Daoy (cell line): ENCODE results near the gene CTBP2. TPM values are rescaled to one million over a fixed set of nuclear protein-coding genes. Genes with fewer than 3 reads are reported as not detected.
A peak's percentile ranks its signal among the peaks of the same experiment; 100 is the strongest.
"Not testable (repeated sequence)": the region's sequence is repeated elsewhere in the genome, so short reads cannot be mapped to it uniquely, and the experiment has no call there.

Experiments used
- DNase-seq: peaks from one replicate; pipeline ENCODE4 v3.0.0-alpha.2; 2015; ENCODE audit warnings: low read depth
- total RNA-seq: library from RNA; depleted of rRNA; stranded (reverse); fragments of >200 nt; shearing (Covaris generic); gene quantifications from 2 replicates; pipeline ENCODE4 v1.2.3, GENCODE V29; 2014

Gene CTBP2
- total RNA-seq, 1 experiment from 2014 or later = 48.0 TPM

DNA sequence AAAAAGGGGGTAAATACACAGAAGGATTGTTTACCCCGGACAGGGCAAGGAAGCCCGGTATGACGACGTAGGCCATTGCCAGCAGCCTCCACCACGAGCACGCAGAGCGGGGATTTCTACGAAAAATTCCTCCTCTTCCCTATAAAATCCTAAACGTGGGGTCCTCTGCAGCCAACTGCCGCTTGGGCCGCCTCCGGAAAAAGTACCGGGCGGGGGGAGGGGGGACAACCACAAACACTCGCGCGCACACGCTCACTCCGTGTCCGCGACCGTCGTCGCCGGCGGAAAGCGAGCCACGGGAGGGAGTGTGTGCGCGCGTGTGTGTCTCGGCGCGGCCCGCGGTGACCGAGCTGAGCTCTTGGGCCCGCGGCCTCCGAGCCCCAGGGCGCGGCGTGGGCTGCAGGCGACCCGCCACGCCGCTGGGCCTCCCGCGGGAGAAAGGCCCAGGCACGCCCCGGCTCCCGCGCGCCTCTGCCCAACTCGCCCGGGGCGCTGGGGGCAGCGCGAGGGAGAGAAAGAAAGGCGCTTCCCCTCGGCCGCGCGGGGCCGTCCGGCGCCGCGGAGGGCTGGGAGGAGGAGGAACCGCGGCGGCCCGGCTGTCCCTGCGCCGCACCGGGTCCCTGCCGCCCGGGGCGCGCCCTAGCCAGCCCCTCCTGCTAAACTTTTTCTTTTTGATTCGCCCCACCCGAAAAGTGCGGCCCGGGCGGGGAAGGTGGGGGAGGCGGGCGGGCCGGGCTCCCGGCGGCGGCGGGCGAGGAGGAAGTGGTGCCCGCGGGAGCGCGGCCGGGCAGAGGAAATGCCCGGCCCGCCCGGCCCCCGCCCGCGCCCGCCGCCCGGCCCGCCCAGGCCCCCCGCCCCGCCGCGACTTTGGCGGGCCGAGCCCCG is 1.5 kb downstream of the CTBP2 start:
- peak; percentile 43 for DNase-seq

DNA sequence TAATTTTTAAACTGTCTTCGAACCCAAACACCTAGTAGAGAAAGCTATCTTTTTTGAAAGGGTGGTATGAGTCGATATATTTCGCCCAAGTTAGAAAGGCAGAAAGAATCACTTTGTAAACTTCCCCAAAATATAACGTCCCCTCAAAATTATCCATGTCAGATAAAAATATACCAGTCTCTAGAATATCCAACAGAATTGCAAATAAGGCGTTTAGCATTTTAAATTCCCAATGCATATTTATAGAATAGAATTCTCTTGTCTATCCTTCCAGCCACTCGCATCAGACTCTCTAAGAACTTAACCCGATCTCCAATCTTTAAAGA is 2.1 kb downstream of the CTBP2 start:
- DNase-seq = no peak

DNA sequence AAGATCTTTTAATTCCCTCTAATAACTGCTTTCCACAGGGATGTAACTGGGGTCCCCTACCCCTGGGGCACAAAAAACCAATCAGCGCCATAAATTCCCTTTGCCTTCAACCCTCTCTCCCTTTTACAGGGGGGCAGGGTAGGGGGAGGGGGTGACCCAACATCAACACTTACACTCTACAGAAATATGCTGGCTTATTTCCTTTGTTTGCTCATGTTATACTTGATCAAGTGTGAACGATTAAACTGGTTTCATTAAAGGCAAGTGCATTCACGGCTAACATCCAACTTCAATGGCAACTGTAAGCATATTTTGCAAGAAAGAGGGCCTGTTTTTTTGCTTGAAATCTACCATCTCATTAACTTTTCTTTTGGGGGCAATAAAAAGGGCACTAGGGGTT is 2.9 kb downstream of the CTBP2 start:
- DNase-seq = no peak

DNA sequence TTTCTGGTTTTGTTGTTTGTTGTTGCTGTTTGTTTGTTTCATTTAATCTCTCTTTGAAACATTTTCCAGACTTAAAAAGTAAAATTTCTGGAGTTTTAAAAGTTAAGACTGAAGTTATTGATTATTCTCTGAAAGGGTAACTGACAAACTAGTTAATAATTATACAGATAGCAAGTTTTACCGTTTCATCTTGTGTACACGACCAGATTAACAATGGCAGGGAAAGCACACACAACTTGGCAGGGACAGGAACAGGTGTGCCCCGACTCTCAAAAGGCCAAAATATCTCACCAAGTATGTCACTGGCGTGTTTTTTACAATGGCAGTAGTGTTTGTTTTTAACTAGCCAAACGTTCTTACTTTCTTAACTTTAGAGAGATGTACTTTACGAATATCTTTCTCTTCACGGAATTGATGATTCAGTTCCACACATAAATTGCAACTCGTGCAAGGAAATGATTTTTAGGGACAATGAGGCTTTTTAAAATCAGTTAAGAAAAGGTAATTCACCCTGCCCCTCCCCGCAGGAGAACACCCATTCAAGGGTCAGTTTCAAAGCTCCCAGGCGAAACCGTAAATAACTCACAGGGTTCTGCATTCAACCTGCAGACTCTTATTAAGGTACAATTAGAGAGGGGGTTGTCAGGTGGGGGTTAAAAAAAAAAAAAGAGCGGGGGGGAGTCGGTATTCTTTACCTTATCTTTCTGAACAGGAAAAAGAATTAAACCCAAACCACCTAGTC is 3.5 kb downstream of the CTBP2 start:
- no peak for DNase-seq

DNA sequence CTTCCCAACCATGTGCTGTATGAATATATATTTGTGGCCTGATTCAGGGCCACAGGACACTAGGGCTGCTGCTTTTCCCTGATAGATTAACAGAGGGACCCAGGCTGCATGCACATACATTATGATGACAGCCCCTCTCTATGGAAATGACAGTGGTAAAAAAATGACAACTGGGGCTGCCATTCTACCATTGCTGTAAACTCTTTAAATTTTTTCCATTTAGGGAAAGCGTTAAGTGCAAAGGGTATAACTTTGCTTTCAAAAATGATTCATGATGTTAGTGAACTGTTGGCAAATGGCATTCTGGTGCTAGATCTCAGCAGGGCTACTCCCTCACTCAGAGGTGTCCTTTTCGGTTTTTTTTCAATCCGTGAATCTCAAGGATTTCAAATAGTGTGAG is 4.2 kb downstream of the CTBP2 start:
- DNase-seq = no peak

DNA sequence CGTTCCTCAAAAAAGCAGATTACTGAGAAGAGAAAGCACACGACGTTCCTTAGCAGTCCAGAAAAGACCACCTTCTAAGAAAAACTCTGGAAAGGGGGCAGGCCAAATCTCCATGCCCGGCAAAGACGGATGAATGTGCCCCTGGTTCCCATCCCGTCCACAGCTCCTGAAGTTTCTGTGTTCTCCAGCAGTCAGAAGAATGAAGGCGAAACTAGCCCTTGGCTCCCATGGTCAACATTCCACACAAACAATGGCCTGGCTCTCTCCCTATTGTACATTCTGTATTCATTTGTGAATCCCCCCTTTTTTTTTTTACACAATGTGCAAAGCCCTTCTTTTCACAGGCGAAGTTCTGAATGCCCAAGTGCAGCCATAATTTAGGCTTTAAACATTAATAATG is 5.3 kb downstream of the CTBP2 start:
- no peak for DNase-seq

DNA sequence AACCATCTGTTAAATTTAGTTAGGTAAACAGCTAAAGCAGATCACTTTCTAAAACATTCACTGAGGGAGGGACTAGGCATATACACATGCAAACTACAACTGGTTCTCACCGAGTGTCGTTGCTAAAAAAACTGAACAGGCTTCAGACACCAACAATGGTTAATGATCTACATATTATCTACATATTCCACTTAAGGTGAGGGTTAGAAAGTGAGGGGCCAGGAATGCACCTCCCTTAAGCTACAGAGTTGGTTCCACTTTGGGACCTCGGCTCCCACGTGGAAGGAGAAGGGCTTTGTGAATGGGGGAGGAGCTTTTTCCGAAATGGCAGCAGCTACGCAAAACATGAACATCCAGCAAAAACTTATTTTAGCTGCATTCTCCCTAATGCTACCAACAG is 5.8 kb downstream of the CTBP2 start:
- no peak for DNase-seq

DNA sequence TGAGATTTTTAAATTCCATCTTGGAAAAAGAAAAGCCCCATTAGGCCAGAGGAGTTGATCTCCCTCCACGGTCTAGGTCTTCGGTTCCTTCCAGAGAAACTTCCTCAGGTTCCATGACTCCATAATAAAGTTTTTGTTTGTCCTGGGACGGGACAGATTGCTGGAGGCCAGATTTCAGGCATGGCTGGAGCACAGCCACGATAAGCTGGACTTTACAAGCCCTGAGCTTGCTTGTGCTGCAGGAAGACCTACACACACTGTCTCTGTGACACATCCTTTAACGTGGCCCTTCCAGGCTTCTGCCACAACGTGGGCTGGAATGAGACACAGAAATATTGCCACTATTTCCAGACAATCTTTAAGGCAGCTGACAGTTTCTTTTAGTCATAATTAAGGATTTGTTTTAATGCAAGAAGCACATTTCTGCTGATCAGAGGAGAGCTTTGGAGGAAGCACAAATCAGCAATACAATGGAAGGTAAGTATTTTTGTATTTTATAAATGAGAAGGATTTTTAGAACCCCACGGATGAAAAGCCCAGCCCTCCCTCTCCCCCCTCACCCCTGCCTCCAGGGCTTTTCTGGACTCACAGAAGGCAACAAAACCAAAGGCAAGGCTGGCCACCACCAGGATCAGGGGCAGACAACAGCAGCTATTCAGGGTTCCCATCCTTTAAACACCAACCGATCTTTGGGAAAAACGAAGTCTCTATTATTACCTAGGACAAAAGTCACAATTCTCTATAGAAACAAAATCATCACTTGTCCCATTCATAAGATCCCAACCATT is 6.5 kb downstream of the CTBP2 start:
- no peak for DNase-seq

DNA sequence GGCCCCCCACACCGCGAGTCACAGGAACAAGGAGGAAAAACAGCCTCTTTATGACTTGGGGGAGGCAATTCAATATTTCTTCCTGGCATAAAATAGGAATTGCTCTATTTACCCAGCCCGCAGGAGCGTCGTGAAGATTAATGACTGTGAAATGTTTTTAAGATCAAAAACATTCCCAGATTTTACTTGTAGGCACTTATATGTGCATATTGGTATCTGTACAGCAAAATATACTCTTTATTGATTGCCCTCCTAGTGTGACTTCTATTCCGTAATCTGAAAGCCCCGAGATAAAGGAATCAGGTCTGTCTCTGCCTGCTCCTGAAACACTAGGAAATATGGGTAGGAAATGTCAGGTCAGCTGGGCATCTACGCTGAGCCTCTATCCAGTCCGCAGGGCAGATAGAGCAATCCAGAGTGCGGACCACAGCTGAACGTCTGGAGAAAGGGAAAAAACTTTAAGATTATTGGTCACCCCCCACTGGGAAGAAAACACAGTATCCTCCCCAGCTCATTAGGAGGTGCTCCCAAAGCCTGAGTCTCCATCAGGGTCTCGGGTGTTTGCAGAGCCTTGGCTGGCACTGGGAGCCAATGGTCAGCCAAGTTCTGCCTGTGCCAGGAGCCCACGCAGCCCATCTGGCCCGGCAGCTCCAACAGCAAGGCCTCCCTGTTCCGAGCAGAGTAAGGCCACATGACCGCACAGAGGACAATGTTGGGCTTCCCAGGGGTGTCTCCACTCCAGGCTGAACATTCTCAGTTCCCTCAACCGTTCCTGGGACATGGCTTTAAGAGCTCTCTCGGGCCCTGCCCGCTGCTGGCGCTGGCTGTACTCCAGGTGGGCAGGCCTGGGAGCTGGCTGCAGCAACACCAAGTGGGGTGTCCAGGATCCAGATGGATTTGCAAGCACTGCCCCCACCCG is 7.7 kb downstream of the CTBP2 start:
- DNase-seq = no peak

DNA sequence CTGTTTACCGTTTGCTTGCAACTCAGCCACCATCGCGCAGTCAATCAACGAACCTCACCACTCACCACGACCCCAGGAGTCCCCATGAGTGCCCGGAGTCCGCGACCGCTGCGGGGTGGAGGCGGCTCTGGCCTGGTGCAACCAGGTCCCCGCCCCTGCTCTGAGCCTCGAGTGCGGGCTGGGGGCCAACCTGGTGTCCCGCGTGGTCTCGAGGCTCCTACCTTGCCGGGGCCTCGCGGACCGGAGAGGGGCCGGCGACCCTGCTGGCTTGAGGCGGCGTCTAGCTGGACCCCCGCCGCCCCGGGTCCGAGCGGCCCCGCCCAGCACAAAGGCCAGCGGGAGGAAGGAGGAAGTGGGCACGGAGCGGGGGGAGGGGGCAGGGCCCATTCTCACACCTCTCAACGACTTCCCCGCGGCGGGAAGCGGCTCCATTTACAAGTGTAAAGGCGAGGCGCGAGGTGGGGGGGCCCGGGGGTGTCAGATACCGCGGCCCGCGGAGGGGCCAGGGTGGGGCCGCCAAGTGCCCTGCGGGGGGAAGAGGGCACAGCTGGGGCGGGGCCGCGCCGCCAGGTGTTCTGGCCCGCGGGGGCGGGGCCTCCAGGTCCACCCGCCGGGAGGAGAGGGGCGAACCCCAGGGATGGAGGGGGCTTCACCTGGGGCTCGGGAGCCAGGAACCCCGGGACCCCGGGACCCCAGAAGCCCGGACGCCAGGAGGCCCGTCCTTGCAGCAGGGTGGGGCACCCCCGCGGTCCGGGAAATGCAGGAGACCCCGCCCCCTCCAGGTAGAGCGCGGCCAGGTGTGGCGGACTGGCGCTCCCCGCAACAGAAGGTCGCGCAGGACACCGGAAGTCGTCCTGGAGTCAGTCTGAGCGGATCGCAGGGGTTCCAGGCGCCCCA is 8.6 kb downstream of the CTBP2 start:
- DNase-seq = no peak

DNA sequence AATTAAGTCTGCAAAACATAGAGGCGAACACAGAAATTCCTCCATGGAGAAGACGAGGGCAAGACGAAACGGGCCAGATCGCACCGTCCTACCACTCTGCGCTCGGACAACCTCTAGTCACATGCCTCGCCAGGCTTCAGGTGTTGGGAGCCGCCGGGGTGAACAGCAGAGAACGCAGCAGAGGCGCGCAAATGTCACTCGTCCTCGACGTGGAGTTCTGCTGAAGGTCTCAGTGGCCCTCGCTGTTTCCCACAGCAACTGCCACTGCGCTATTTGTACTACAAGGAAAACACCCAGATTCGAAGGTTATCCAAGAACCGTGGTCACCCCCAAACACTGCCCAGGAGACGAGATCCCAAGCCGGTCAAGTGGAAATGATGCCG is 9.2 kb downstream of the CTBP2 start:
- no peak for DNase-seq

DNA sequence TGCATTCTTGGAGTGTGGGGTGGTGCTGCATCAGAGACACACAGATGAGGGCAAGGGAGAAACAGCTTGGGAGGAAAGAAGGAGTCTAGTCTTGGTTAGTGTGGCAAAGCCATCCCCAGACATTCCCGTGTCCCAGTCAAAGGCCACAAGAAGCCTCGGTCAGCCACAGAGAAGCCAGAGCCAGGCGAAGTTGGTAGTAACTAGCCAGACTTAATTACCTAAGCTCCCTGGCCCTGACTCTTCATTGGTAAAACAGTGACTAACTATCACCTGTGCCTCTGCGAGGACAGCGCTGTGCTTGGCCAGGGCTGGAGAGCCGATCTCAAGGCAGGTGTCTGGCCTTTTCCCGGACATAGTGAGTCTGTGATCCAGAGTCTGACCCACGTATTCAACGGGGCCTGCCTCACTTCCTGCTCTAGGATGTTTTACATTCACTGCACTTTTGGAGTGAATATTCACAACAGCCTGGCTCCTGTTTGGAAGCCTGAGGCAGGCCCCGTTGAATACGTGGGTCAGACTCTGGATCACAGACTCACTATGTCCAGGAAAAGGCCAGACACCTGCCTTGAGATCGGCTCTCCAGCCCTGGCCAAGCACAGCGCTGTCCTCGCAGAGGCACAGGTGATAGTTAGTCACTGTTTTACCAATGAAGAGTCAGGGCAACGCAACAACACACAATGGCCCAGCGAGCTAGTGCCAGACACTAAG is 9.8 kb downstream of the CTBP2 start:
- not testable (repeated sequence) for DNase-seq

DNA sequence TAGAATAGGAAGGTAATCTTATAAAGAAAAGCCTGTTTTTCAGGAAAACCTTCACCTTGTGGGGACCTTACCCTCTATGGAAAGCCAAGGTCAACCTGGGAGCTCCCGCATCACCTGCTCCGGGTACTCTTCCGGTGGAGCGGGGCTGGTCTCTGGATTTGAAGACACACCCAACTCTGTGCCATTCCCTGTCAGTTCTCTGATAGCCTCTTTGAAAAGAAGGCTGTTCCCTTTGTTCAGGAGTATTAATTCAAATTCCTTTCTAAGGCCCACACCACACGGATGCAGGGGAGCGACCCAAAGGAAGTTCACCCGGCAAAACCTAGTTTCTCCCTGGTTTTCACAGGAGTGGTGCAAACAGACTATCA is 10.7 kb downstream of the CTBP2 start:
- DNase-seq = no peak

DNA sequence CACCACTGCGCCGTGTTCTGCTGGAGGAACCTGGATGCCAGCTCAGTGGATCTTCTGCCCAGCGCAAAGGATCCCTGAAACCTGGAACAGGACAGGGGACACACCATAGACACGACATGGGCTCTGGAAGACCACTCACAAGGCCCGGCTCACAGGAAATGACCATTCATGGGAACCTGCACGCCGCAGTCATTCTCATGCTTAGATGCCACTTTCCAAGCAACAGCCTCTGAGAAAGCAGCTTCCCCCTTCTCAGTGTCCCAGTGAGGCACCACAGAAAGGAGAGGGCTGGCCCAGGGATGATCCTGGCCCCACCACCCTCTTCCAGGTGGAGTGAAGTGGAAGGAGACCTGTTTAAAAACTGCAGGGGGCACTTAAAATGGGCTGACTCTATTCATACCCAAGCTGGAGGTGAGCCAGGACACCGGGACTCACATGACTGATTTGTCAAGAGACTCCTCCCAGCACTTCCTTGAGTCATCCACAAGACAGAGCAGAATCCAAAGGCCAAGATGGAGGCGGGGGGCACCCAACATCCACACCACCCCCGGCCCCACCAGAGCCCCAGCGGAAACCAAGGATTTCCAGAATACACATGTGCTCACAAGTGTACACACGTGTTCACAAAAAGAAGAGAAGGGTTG is 11.2 kb downstream of the CTBP2 start:
- DNase-seq = peak; percentile 61

DNA sequence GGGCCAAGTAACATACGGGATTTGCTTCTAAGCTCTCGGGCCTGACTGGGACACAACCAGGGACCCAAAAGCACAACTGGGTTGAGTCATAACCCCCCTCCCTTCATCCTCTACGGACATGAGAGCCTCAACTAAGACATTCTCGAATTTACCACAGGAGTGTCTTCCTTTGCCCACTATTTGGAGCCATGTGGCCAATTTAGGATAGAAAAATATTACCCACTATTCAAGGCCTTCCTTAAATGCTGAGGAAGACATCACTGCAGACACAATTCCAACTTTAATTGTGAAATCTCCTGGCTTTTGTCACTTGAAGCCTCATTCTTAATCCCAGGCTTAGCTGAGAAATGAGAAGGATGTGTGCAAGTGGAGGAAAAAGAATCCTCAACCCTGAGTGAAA is 11.8 kb downstream of the CTBP2 start:
- DNase-seq = no peak

DNA sequence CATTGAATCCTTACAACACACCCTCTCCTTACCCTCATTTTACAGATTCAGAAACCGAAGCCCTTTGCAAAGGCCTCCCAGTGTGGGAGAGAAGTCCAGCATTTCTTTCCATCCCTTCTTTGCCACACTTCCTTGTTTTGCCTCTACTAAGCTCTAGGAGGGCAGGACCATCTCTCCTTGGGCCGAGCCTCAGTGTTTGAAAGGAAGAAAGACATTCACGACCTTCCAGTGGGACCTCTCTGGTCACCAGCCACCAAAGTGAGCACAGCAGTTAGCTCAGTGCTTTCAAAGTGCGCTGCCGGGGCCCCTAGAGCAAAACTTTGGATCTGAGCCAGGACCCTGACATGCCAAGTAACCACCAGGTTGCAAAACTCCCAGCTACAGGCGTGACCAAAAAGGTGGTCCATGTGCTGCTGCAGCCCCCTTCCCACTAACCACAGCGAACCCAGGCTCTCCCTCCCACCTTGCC is 12.4 kb downstream of the CTBP2 start:
- peak; percentile 14 for DNase-seq

DNA sequence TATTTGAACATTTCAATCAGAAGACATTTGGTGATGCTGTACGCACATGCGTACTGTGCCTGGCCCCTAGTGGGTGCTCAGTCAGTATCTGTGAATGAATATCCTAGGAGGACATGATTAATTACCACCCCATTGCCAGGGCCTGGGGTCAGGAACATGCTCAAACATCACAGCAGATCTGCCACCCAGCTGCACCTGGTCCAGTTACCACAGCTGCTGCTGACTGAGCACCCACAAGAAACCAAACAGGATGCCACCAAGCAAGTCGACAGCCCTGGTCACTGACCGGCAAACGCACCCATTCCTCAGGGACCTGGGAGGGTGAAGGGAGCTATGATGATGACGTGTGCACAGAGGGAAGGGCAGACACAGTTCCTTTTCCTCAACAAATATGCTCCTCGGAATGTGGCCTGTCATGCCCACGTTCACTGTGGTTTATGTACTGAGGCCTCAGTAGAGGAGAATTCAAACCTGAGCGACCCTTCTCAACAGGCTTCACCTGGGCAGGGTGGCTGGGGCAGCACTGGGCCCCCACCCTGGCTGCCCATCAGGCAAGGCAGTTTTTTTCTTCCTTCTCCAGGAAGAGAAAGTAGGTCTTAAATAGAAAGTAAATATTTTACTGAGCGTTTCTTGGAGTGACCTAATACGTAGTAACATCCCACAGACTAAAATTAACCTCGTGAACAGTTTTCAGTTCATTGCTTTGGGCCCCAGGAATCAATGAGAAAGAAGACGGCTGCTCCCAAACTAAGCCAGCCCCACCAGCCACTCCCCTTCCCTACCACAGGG is 13.4 kb downstream of the CTBP2 start:
- DNase-seq = no peak

DNA sequence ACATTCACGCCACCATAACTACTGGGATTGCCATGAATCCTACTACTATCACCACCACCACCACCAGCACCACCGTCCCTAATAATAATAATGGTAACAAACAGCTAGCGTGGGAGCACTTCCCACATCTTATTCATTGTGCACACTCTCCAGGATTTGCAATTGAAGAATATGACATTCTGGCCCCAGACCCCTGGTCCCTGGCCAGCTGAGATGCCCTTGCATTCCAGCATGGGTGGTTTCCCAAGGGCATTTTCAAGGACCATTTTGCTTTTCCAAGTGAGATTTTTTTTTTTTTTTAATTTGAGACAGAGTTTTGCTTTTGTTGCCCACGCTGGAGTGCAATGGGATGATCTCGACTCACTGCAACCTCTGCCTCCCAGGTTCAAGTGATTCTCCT is 14.7 kb downstream of the CTBP2 start:
- no peak for DNase-seq
